Astrocyte of the cerebellum (primary cell): ENCODE data around the gene MVB12A.
A peak's percentile ranks its signal among the peaks of the same experiment; 100 is the strongest.

Experiments
- DNase-seq: peaks from one replicate; pipeline ENCODE4 v3.0.0-alpha.2; 2011; ENCODE audit warnings: low read depth
- H3K4me3 ChIP-seq: 2 replicates; pipeline ENCODE4 v1.5.1; 2011; ENCODE audit warnings: mild to moderate bottlenecking, low read depth, low read length, moderate library complexity
- in situ Hi-C: cut with HindIII; loops from 2 replicates; pipeline ENCODE4 v1.10.0; 2017; ENCODE audit warnings: low sequenced_read_pairs
- TF ChIP-seq, protein P1 (sequence below): IDR thresholded peaks from 2 replicates; pipeline ENCODE4 v1.5.1; 2012; ENCODE audit warnings: low read length, low read depth, moderate library complexity, mild to moderate bottlenecking; ENCODE audit errors: missing control alignments

MVB12A gene

DNA sequence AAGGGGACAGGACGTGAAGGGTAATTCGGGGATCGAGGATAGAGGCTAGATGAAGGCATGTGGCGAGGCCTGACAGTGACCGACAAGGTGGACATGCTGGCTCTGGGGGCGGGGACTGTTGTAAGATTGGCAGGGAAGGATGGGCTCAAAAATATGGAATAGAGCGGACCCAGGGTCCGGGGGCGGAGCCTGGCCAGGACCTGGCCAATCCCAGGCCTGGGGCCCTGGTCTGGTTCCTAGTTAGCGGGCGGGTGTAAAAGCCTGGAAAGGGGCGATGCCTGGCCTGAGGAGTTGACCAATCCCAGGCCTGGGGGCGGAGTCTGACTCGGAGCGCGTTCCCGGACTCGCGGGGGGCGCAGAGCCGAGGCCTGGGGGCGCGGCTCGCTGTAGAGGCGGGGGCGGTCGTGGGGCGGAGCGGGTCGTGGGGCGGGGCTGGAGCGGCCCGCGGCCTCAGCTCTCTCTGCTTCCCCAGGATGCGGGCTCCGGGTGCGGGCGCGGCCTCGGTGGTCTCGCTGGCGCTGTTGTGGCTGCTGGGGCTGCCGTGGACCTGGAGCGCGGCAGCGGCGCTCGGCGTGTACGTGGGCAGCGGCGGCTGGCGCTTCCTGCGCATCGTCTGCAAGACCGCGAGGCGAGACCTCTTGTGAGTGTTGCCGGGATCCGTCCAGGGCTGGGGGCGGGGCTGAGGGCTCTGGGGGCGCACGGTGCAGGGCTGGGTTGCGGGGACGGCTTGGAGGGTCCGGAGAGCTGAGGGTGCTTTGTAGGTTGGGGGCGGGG, 50.4 kb downstream of the MVB12A start, which contains the start of gene SLC27A1:
Gene SLC27A1, plus strand, starts transcription at position 457 of the 774 bp plus-strand sequence. Its CDS starts 17 bp downstream, at position 474.
- peak; percentile 98 for DNase-seq
- peak within 1 kb of the TSS; percentile 66 for H3K4me3 ChIP-seq
- in situ Hi-C loops, result no loop called here
- TF ChIP-seq, protein P1, sequence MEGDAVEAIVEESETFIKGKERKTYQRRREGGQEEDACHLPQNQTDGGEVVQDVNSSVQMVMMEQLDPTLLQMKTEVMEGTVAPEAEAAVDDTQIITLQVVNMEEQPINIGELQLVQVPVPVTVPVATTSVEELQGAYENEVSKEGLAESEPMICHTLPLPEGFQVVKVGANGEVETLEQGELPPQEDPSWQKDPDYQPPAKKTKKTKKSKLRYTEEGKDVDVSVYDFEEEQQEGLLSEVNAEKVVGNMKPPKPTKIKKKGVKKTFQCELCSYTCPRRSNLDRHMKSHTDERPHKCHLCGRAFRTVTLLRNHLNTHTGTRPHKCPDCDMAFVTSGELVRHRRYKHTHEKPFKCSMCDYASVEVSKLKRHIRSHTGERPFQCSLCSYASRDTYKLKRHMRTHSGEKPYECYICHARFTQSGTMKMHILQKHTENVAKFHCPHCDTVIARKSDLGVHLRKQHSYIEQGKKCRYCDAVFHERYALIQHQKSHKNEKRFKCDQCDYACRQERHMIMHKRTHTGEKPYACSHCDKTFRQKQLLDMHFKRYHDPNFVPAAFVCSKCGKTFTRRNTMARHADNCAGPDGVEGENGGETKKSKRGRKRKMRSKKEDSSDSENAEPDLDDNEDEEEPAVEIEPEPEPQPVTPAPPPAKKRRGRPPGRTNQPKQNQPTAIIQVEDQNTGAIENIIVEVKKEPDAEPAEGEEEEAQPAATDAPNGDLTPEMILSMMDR, result no peak

DNA sequence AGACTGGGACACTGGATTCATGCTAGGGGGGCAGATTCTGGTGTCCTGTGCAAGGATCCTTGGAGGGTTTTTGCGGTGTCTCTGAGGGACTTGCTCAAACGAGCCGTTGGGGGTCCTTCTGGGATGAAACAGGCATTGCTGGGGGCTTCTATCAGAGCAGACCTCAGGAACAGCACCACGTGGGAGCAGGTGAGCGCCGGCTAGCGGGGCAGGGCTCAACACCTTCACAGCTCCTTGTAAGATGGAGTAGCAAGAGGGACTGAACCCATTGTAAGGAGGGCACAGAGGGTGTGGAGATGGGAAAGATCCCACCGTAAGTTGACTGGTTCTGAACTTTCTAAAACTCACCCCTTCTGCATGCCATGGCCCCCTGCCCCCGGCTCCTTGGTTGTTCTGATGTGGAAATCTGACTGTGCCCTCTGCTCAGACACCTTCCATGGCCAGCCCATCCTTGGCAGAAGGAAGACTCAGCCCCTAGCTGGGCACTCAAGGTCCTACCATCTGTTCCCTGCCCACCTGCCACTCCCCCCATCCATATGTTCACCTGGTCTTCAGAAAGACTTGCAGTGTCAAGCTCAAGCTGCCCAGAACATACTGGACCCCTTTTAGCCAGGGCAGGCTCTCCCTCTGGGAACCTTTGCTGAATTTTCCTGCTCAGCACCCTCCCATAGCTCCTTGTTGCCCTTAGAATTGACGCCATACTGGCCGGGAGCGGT, 51.7 kb downstream of the MVB12A start:
- no peak for DNase-seq
- in situ Hi-C loops, result no loop called here
- TF ChIP-seq, protein P1, result no peak
- H3K4me3 ChIP-seq, result peak overlapping the region; percentile 66

DNA sequence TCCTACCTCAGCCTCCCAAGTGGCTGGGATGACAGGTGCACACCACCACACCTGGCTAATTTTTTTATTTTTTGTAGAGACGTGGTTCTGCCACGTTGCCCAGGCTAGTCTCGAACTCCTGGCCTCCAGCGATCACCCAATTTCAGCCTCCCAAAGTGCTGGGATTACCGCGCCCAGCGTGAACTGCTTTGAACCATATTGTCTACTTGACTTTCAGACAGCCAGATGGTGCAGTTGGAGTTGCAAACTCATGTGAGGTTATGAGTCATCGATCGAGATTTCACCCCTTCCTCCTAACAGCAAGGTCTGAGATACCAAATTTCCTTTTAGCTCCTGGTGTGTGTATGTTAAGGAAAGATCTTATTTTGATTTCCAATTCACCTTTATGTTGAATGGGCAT, 53.2 kb downstream of the MVB12A start:
- no peak overlapping the region for H3K4me3 ChIP-seq
- in situ Hi-C loops, result no loop called here
- peak; percentile 58 for DNase-seq
- TF ChIP-seq, protein P1, result no peak
